K562 (cell line): ENCODE data around the gene CTIF. TPM values are rescaled to one million over a fixed set of nuclear protein-coding genes. Genes with fewer than 3 reads are reported as not detected.

Experiments
- ATAC-seq: fragments of 200-7000 bp; cut with Tn5 transposase; 3 replicates; pipeline ENCODE4 v1.9.1; 2020; ENCODE audit warnings: moderate library complexity
- BruUV-seq: library from RNA; stranded (reverse); fragments of 400-500 nt; replicated peaks from 2 replicates; lab custom pipeline; 2021; lab: Mats Ljungman, UMichigan
- CTCF ChIA-PET: fragments of 300-600 bp; formaldehyde crosslinking; extraction: SDS; loops from one replicate; lab custom pipeline; 2021; ENCODE audit warnings: low intra/inter-chr PET ratio; lab: Yijun Ruan, JAX
- POLR2A ChIA-PET: fragments of 300-600, 350-650 bp; sonication (Branson Sonifier 250); formaldehyde crosslinking; extraction: SDS; loops from one replicate; lab custom pipeline; 2021; ENCODE audit warnings: antibody characterized with exemption, inconsistent platforms; lab: Yijun Ruan, JAX
- DNase-seq, 4 experiments: peaks; one replicate each; pipeline versions ENCODE4 v3.0.0 to v3.0.0-alpha.2; 2011 to 2018; ENCODE audit warnings: low spot score in 3 of 4, mixed read lengths in 3 of 4; ENCODE audit errors: extremely low read depth in 1 of 4
- FAIRE-seq: peaks from 2 replicates; lab custom pipeline; 2011; peaks lifted over from hg19 to GRCh38; lab: Jason Lieb, UNC
- H2AFZ ChIP-seq: 2 replicates; pipeline ENCODE4 v1.6.0; 2011; ENCODE audit warnings: low read depth, low read length, control low read depth, inconsistent platforms
- H3K27ac ChIP-seq: fragments of 200-600 bp; 3 replicates; pipeline ENCODE4 v1.8.0; 2011; ENCODE audit warnings: low read depth, mild to moderate bottlenecking, control low read depth, inconsistent platforms, low read length, moderate library complexity, mixed read lengths; ENCODE audit errors: extremely low read depth
- H3K27me3 ChIP-seq, 2 experiments: fragments of 300-600 bp in 1 of 2; 2 replicates in 1 of 2; 3 replicates in 1 of 2; pipeline versions ENCODE4 v1.6.0 to v1.8.0; 2011; ENCODE audit warnings: inconsistent platforms in 2 of 2, low read length in 2 of 2, mild to moderate bottlenecking in 1 of 2, mixed read lengths in 1 of 2, moderate library complexity in 1 of 2; ENCODE audit not compliant: control insufficient read depth in 2 of 2, insufficient read depth in 2 of 2
- H3K36me3 ChIP-seq: fragments of 300-600 bp; 3 replicates; pipeline ENCODE4 v1.8.0; 2011; ENCODE audit warnings: mild to moderate bottlenecking, low read length, inconsistent platforms; ENCODE audit not compliant: control insufficient read depth, insufficient read depth
- H3K4me1 ChIP-seq, 2 experiments: fragments of 200-600 bp in 1 of 2; replicated peaks in 1 of 2; 2 replicates in 1 of 2; 3 replicates in 1 of 2; pipeline versions ENCODE4 v1.5.1 to v1.8.0; 2011; ENCODE audit warnings: inconsistent platforms in 2 of 2, low read length in 2 of 2, mild to moderate bottlenecking in 1 of 2, mixed read lengths in 1 of 2, moderate library complexity in 1 of 2; ENCODE audit not compliant: control insufficient read depth in 2 of 2, insufficient read depth in 2 of 2
- H3K4me2 ChIP-seq: 2 replicates; pipeline ENCODE4 v1.6.1; 2011; ENCODE audit warnings: low read length, control low read depth, inconsistent platforms, mixed read lengths; ENCODE audit not compliant: insufficient read depth
- H3K4me3 ChIP-seq: fragments of 200-600 bp; sonication (generic), shearing (Covaris generic); 2 replicates; pipeline ENCODE4 v1.5.1; 2016; ENCODE audit warnings: control low read depth, inconsistent platforms
- H3K79me2 ChIP-seq: fragments of 200-600 bp; 3 replicates; pipeline ENCODE4 v1.8.0; 2011; ENCODE audit warnings: low read length, inconsistent platforms; ENCODE audit not compliant: control insufficient read depth, insufficient read depth
- H3K9ac ChIP-seq, 2 experiments: 2 replicates each; pipeline versions ENCODE4 v1.6.0 to v1.6.1; 2011; ENCODE audit warnings: low read depth in 2 of 2, low read length in 2 of 2, control low read depth in 1 of 2, inconsistent platforms in 1 of 2, mild to moderate bottlenecking in 1 of 2, mixed read lengths in 1 of 2; ENCODE audit not compliant: insufficient read depth in 1 of 2
- H3K9me1 ChIP-seq: one replicate; pipeline ENCODE4 v1.6.0; 2011; ENCODE audit warnings: inconsistent platforms, mild to moderate bottlenecking, low read length, moderate library complexity; ENCODE audit not compliant: control insufficient read depth, insufficient read depth
- H3K9me3 ChIP-seq: replicated peaks from 2 replicates; pipeline ENCODE4 v1.5.1; 2011; ENCODE audit warnings: low read depth, low read length, inconsistent platforms; ENCODE audit not compliant: control insufficient read depth, insufficient read depth
- H4K20me1 ChIP-seq: replicated peaks from 2 replicates; pipeline ENCODE4 v1.6.1; 2011; ENCODE audit warnings: low read length, inconsistent platforms, mixed read lengths; ENCODE audit not compliant: control insufficient read depth, insufficient read depth
- BDP1 ChIP-seq: IDR thresholded peaks from 3 replicates; pipeline ENCODE4 v1.6.1; 2011; ENCODE audit not compliant: insufficient read length, insufficient read depth
- CEBPB ChIP-seq: fragments of 450-650 bp; IDR thresholded peaks from 2 replicates; pipeline ENCODE4 v1.6.1; 2016; ENCODE audit warnings: missing genetic modification characterization, missing compliant biosample characterization
- HMG20B ChIP-seq: fragments of 250-450 bp; sonication (Bioruptor Pico); IDR thresholded peaks from 2 replicates; pipeline ENCODE4 v1.5.0; 2021; ENCODE audit warnings: mild to moderate bottlenecking
- KAT7 ChIP-seq: sonication (generic); formaldehyde crosslinking; IDR thresholded peaks from 2 replicates; pipeline ENCODE4 v1.8.0; 2022; ENCODE audit warnings: missing genetic modification reagents, mild to moderate bottlenecking, borderline replicate concordance
- KLF10 ChIP-seq: fragments of 250-450 bp; sonication (Bioruptor Pico); IDR thresholded peaks from 2 replicates; pipeline ENCODE4 v1.6.1; 2021; ENCODE audit warnings: matching md5 sums
- MYBL2 ChIP-seq, 2 experiments: fragments of 450-650 bp in 1 of 2; sonication (generic) in 1 of 2; formaldehyde crosslinking in 1 of 2; IDR thresholded peaks; 2 replicates each; pipeline versions ENCODE4 v1.6.1 to v1.8.1; 2017 to 2022; ENCODE audit warnings: borderline replicate concordance in 1 of 2, inconsistent platforms in 1 of 2, low read depth in 1 of 2, mild to moderate bottlenecking in 1 of 2, missing genetic modification reagents in 1 of 2, moderate library complexity in 1 of 2
- NFIX ChIP-seq: fragments of 250-450 bp; sonication (Bioruptor Pico); IDR thresholded peaks from 2 replicates; pipeline ENCODE4 v1.4.0; 2020; ENCODE audit warnings: low read depth, mild to moderate bottlenecking, moderate library complexity
- NFYB ChIP-seq: IDR thresholded peaks from 2 replicates; pipeline ENCODE4 v1.6.1; 2011; ENCODE audit warnings: mild to moderate bottlenecking, moderate library complexity; ENCODE audit not compliant: insufficient read length; ENCODE audit errors: extremely low read depth
- POLR2AphosphoS2 ChIP-seq: IDR thresholded peaks from 2 replicates; pipeline ENCODE4 v1.6.1; 2012; ENCODE audit warnings: low read length, improper control_type of control experiment
- RFX7 ChIP-seq: fragments of 250-450 bp; sonication (Bioruptor Pico); IDR thresholded peaks from 2 replicates; pipeline ENCODE4 v1.5.1; 2021; ENCODE audit warnings: mild to moderate bottlenecking
- SAFB2 ChIP-seq: fragments of 200-400 bp; formaldehyde crosslinking; IDR thresholded peaks from 2 replicates; pipeline ENCODE4 v1.6.1; 2018; ENCODE audit warnings: borderline replicate concordance, low read length, low read depth, moderate library complexity; ENCODE audit not compliant: severe bottlenecking
- SUPT5H ChIP-seq: fragments of 450-650 bp; IDR thresholded peaks from 2 replicates; pipeline ENCODE4 v1.6.1; 2016
- TSHZ1 ChIP-seq: fragments of 250-450 bp; sonication (Bioruptor Pico); IDR thresholded peaks from 2 replicates; pipeline ENCODE4 v1.4.0; 2020; ENCODE audit warnings: mild to moderate bottlenecking, moderate library complexity
- ZNF212 ChIP-seq: fragments of 450-650 bp; formaldehyde crosslinking; IDR thresholded peaks from 2 replicates; pipeline ENCODE4 v1.4.0; 2020; ENCODE audit warnings: mild to moderate bottlenecking
- WGBS: fragments of 100-300 bp; shearing (Covaris generic); methylation state at CpG from one replicate; pipeline ENCODE4 v1.1.6; 2016; ENCODE audit warnings: low coverage, mixed read lengths; ENCODE audit not compliant: insufficient coverage; ENCODE audit errors: missing lambda C conversion rate; 5-methylcytosine and 5-hydroxymethylcytosine counted together
- in situ Hi-C: fragments of 300-500 bp; cut with MboI; formaldehyde crosslinking; loops from 4 replicates; pipeline ENCODE4 v1.15.0; 2018; ENCODE audit warnings: inconsistent platforms, mixed read lengths
- intact Hi-C: fragments of 100-400 bp; cut with micrococcal nuclease; formaldehyde crosslinking; loops from 2 replicates; pipeline ENCODE4 v1.14.2; 2022
- polyA plus RNA-seq, 8 experiments: library from polyadenylated mRNA; depleted of rRNA in 4 of 8; stranded (reverse) in 5 of 8; unstranded in 3 of 8; fragments of >200 nt; fragmentation: Nextera tagmentation in 2 of 8; fragmentation: Illumina TruSeq in 1 of 8; extraction: Ambion mirVana in 2 of 8; extraction: Trizol in 1 of 8; gene quantifications; 2 replicates each; pipeline versions ENCODE4 v1.2.1 to v1.2.3, GENCODE V29; 2011 to 2014; ENCODE audit warnings: inconsistent platforms in 1 of 8, missing spikeins in 1 of 8
- total RNA-seq, 7 experiments: library from RNA; depleted of rRNA in 6 of 7; stranded (reverse); fragments of >200 nt in 6 of 7; fragmentation: Illumina TruSeq in 2 of 7; extraction: Trizol in 2 of 7; gene quantifications; 2 replicates each; pipeline versions ENCODE4 v1.2.1 to v1.2.3, GENCODE V29; 2011 to 2021; ENCODE audit warnings: low replicate concordance in 1 of 7
- TF ChIP-seq, protein P1 (sequence below): fragments of 250-450 bp; sonication (Bioruptor Pico); IDR thresholded peaks from 2 replicates; pipeline ENCODE4 v1.4.0; 2020; ENCODE audit warnings: mild to moderate bottlenecking, moderate library complexity, borderline replicate concordance
- TF ChIP-seq, protein P2 (sequence below): fragments of 450-650 bp; IDR thresholded peaks from 2 replicates; pipeline ENCODE4 v1.7.0; 2016; ENCODE audit warnings: borderline replicate concordance

Gene CTIF
- total and polyA plus RNA-seq, 9 of the 15 experiments (the other 6 are each of a cell fraction or from before 2014, with no cell fraction given): 0.17 to 11.5 (median 2.2) TPM

- FAIRE-seq (no peak), DNase-seq (no peak), ATAC-seq (no peak)
- Histone ChIP-seq H3K9me3 (no peaks in the 10 kb centered on the region), H3K36me3 (no peaks in the 10 kb centered on the region), H3K27ac (no peak overlapping the region), H3K79me2 (no peaks in the 10 kb centered on the region), H4K20me1 (no peaks in the 10 kb centered on the region), H3K27me3 (no peaks in the 10 kb centered on the region), H3K9ac (no peak overlapping the region), H3K4me1 (peaks cover 21 to 28% of the 10 kb centered on the region in 2 experiments; a peak in 4 of 5 replicates), H3K4me3 (no peak overlapping the region), H3K9me1 (no peaks in the 10 kb centered on the region), H3K4me2 (no peak overlapping the region), H2AFZ (no peak overlapping the region)
- ChIA-PET CTCF (no interaction called here), POLR2A (no interaction called here)
- intact Hi-C loops (no loop called here), in situ Hi-C loops (no loop called here)
- WGBS: 80% methylated on average over 8 of the region's 11 CpGs
- BruUV-seq: no TSS peak
- TF ChIP-seq NFIX (CRISPR knock-in tag) (no peak), KAT7 (no peak), CEBPB (tag) (no peak), SUPT5H (no peak), BDP1 (no peak), POLR2AphosphoS2 (no peak), SAFB2 (no peak), HMG20B (CRISPR knock-in tag) (no peak), RFX7 (CRISPR knock-in tag) (no peak), ZNF212 (CRISPR knock-in tag) (no peak), MYBL2 (IDR thresholded peaks at IDR 0.05; ENCODE audit: low read depth) (no peak), MYBL2 (CRISPR knock-in tag; IDR thresholded peaks at IDR 0.05; ENCODE audit: borderline replicate concordance) (no peak), TSHZ1 (CRISPR knock-in tag) (no peak), NFYB (no peak), KLF10 (CRISPR knock-in tag) (no peak)
- TF ChIP-seq, protein P1, sequence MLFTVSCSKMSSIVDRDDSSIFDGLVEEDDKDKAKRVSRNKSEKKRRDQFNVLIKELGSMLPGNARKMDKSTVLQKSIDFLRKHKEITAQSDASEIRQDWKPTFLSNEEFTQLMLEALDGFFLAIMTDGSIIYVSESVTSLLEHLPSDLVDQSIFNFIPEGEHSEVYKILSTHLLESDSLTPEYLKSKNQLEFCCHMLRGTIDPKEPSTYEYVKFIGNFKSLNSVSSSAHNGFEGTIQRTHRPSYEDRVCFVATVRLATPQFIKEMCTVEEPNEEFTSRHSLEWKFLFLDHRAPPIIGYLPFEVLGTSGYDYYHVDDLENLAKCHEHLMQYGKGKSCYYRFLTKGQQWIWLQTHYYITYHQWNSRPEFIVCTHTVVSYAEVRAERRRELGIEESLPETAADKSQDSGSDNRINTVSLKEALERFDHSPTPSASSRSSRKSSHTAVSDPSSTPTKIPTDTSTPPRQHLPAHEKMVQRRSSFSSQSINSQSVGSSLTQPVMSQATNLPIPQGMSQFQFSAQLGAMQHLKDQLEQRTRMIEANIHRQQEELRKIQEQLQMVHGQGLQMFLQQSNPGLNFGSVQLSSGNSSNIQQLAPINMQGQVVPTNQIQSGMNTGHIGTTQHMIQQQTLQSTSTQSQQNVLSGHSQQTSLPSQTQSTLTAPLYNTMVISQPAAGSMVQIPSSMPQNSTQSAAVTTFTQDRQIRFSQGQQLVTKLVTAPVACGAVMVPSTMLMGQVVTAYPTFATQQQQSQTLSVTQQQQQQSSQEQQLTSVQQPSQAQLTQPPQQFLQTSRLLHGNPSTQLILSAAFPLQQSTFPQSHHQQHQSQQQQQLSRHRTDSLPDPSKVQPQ (CRISPR knock-in tag): no peak
- TF ChIP-seq, protein P2, sequence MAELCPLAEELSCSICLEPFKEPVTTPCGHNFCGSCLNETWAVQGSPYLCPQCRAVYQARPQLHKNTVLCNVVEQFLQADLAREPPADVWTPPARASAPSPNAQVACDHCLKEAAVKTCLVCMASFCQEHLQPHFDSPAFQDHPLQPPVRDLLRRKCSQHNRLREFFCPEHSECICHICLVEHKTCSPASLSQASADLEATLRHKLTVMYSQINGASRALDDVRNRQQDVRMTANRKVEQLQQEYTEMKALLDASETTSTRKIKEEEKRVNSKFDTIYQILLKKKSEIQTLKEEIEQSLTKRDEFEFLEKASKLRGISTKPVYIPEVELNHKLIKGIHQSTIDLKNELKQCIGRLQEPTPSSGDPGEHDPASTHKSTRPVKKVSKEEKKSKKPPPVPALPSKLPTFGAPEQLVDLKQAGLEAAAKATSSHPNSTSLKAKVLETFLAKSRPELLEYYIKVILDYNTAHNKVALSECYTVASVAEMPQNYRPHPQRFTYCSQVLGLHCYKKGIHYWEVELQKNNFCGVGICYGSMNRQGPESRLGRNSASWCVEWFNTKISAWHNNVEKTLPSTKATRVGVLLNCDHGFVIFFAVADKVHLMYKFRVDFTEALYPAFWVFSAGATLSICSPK: no peak
These were observed 315.9 kb downstream of the CTIF start for GRCh38 chr18:48854780-48855179.
